Trophoblast cell (in vitro differentiated cells and primary cell): ENCODE results near the gene EPS8L3.
A peak's percentile ranks its signal among the peaks of the same experiment; 100 is the strongest.

Experiments used
- DNase-seq, 2 donors: peaks; one replicate each; pipeline ENCODE4 v3.0.0-alpha.2; 2016
- H2AFZ ChIP-seq: 2 replicates; pipeline ENCODE4 v1.6.1; 2013; ENCODE audit warnings: low read length, moderate library complexity, mild to moderate bottlenecking; ENCODE audit not compliant: insufficient read depth, poor library complexity
- H2AK5ac ChIP-seq: 2 replicates; pipeline ENCODE4 v1.6.1; 2013; ENCODE audit warnings: mild to moderate bottlenecking, low read length
- H2BK120ac ChIP-seq: 2 replicates; pipeline ENCODE4 v1.6.1; 2013; ENCODE audit warnings: low read length, mild to moderate bottlenecking, moderate library complexity; ENCODE audit not compliant: insufficient read depth, poor library complexity
- H2BK12ac ChIP-seq: 2 replicates; pipeline ENCODE4 v1.6.1; 2013; ENCODE audit warnings: mild to moderate bottlenecking, low read length, moderate library complexity
- H2BK5ac ChIP-seq: 2 replicates; pipeline ENCODE4 v1.6.1; 2013; ENCODE audit warnings: low read length, low read depth, moderate library complexity, mild to moderate bottlenecking; ENCODE audit not compliant: poor library complexity
- H3K14ac ChIP-seq: 2 replicates; pipeline ENCODE4 v1.6.1; 2013; ENCODE audit warnings: mild to moderate bottlenecking, low read length
- H3K18ac ChIP-seq: 2 replicates; pipeline ENCODE4 v1.6.1; 2013; ENCODE audit warnings: mild to moderate bottlenecking, low read length
- H3K23ac ChIP-seq: 2 replicates; pipeline ENCODE4 v1.6.1; 2013; ENCODE audit warnings: low read length
- H3K27ac ChIP-seq: 2 replicates; pipeline ENCODE4 v1.5.1; 2013; ENCODE audit warnings: low read depth, mild to moderate bottlenecking, inconsistent platforms, low read length, moderate library complexity
- H3K27me3 ChIP-seq: 2 replicates; pipeline ENCODE4 v1.6.1; 2013; ENCODE audit warnings: inconsistent platforms, mild to moderate bottlenecking, low read length, moderate library complexity; ENCODE audit not compliant: insufficient read depth
- H3K36me3 ChIP-seq, 2 experiments: 1 replicate in 1 of 2; 2 replicates in 1 of 2; pipeline ENCODE4 v1.6.1; 2013; ENCODE audit warnings: low read length in 2 of 2, mild to moderate bottlenecking in 2 of 2, moderate library complexity in 1 of 2; ENCODE audit not compliant: insufficient read depth in 2 of 2, control insufficient read depth in 1 of 2
- H3K4ac ChIP-seq: 2 replicates; pipeline ENCODE4 v1.6.1; 2013; ENCODE audit warnings: low read depth, mild to moderate bottlenecking, low read length, moderate library complexity
- H3K4me1 ChIP-seq, 2 experiments: 1 replicate in 1 of 2; 2 replicates in 1 of 2; pipeline ENCODE4 v1.6.1; 2013; ENCODE audit warnings: low read length in 2 of 2, mild to moderate bottlenecking in 2 of 2, moderate library complexity in 1 of 2; ENCODE audit not compliant: insufficient read depth in 2 of 2, control insufficient read depth in 1 of 2
- H3K4me2 ChIP-seq: 2 replicates; pipeline ENCODE4 v1.6.1; 2013; ENCODE audit warnings: inconsistent platforms, mild to moderate bottlenecking, low read length, moderate library complexity
- H3K4me3 ChIP-seq: 2 replicates; pipeline ENCODE4 v1.5.1; 2013; ENCODE audit warnings: mild to moderate bottlenecking, low read depth, low read length, inconsistent platforms
- H3K79me1 ChIP-seq: one replicate; pipeline ENCODE4 v1.6.1; 2013; ENCODE audit warnings: low read length
- H3K79me2 ChIP-seq: 2 replicates; pipeline ENCODE4 v1.6.1; 2013; ENCODE audit warnings: low read length, mild to moderate bottlenecking; ENCODE audit not compliant: control insufficient read depth, insufficient read depth, poor library complexity
- H3K9ac ChIP-seq: 2 replicates; pipeline ENCODE4 v1.6.1; 2013; ENCODE audit warnings: mild to moderate bottlenecking, low read length
- H3K9me3 ChIP-seq: 2 replicates; pipeline ENCODE4 v1.6.1; 2013; ENCODE audit warnings: low read depth, mild to moderate bottlenecking, control low read depth, inconsistent platforms, low read length; ENCODE audit not compliant: insufficient read depth
- H4K12ac ChIP-seq: 2 replicates; pipeline ENCODE4 v1.6.1; 2013; ENCODE audit warnings: low read depth, mild to moderate bottlenecking, low read length, moderate library complexity
- H4K8ac ChIP-seq: 2 replicates; pipeline ENCODE4 v1.6.1; 2013; ENCODE audit warnings: low read depth, mild to moderate bottlenecking, low read length, moderate library complexity
- H4K91ac ChIP-seq: one replicate; pipeline ENCODE4 v1.6.1; 2013; ENCODE audit warnings: low read depth, mild to moderate bottlenecking, low read length, moderate library complexity
- WGBS: extraction: QIAGEN DNeasy Blood & Tissue Kit; methylation state at CpG from one replicate; pipeline ENCODE4 v1.1.7; 2013; ENCODE audit warnings: missing lambda C conversion rate; ENCODE audit not compliant: insufficient read length, insufficient coverage; ENCODE audit errors: extremely low coverage; 5-methylcytosine and 5-hydroxymethylcytosine counted together

Gene EPS8L3

DNA sequence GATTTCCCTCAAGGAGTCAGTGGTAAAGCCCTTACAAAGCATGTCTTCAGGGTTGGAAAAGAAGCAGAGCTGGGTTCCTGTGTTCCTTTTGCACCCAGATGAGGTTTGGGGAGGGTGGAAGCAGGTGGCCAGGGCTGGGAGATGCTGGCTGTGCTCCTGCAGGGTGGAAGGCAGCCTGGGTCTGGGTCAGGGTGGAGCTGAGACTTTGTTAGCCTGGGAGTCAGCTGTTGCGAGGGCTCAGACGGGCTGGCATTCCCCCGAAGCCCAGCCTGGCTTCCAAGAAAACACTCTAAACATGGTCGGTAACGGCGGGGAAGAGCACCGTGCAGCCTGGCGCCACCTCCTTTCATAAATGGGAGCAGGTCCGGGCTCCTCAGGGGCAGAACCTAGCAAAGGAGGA lies 43.7 kb upstream of the EPS8L3 start:
- no peak overlapping the region for H3K4ac ChIP-seq
- H3K79me1 ChIP-seq: no peaks in the 10 kb centered on the region
- H3K79me2 ChIP-seq: no peaks in the 10 kb centered on the region
- no peak overlapping the region for H3K23ac ChIP-seq
- H4K8ac ChIP-seq: no peak overlapping the region
- H3K4me2 ChIP-seq: no peak overlapping the region
- DNase-seq: no peak
- no peak overlapping the region for H4K91ac ChIP-seq
- H3K18ac ChIP-seq: no peak overlapping the region
- H2AK5ac ChIP-seq: no peak overlapping the region
- no peak overlapping the region for H2BK12ac ChIP-seq
- H3K9me3 ChIP-seq: no peaks in the 10 kb centered on the region
- no peak overlapping the region for H3K27ac ChIP-seq
- H3K14ac ChIP-seq: no peak overlapping the region
- H3K27me3 ChIP-seq: no peaks in the 10 kb centered on the region
- peaks cover 2 to 8% of the 10 kb centered on the region in 2 experiments for H3K4me1 ChIP-seq
- no CpG with 5 or more reads among the region's 9 CpGs for WGBS
- H2BK5ac ChIP-seq: no peak overlapping the region
- H2BK120ac ChIP-seq: no peak overlapping the region
- H2AFZ ChIP-seq: no peak overlapping the region
- no peaks in the 10 kb centered on the region for H3K36me3 ChIP-seq
- H4K12ac ChIP-seq: no peak overlapping the region
- no peak overlapping the region for H3K9ac ChIP-seq
- no peak overlapping the region for H3K4me3 ChIP-seq

DNA sequence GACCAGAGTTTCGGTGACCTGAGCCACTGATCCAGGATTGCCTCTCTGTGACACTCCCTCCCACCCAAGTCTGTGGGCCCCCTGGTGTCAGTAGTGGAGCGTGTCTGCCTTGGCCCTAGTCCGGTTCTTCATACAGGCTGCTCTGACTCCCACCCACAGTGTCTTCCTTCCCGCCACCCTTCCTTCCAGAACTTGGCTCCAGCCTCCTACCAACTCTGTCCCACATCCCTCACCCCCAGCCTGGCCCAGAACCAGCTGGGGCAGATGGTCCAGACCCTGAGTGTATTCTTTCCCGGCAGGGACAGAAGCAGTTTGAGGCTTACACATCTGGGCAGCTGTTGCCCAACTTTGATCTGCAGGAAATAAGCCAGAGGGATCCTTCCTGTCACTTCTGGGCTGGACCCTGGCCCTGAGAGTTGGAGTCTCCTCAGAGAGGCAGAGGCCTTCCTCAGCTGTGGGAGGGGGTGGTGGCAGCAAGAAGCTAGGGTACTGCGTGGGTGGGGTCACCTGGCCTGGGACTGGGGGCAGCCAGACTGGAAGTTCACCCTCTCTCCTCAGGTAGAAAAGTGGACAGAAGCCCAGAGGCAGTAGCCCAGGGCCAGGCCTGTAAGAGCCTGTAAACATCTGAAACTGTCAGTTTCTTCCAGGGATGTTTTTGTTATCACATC lies 43.1 kb upstream of the EPS8L3 start:
- H3K79me1 ChIP-seq: no peaks in the 10 kb centered on the region
- H3K23ac ChIP-seq: no peak overlapping the region
- no CpG with 5 or more reads among the region's 6 CpGs for WGBS

DNA sequence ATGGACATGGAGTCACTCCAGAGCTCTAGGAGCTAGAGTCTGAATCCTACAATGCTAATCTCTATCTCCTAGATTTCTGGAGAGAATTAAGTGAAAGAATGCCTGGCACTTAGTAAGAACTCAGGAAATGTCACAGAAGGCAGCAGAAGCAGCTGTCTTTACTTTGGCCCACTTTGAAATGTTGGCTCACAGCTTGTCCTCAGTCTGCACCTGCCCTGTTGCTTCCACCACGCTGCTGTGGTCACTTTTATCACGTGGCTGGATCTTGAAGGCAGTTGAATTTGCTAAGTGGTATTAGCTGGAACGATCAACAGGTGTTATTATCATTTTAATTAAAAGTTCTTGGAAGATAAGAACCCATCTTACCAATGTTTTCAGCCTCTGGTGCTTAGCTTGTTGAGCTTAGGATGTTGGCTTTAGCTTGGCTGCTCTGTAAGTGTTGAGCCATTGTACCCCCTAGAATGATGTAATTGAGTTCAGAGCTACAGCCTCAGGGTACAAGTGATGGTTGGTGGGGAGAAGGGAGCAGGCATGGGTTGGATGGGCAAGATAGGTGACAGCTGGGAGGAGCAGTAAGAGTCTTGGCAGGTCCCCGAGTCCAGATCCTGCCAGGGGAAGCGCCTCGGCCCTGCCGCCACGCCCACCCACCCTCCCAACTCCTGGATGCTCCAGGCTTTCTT lies 41.9 kb upstream of the EPS8L3 start:
- Histone ChIP-seq H3K4me2 (no peak overlapping the region), H2AFZ (no peak overlapping the region), H2AK5ac (no peak overlapping the region), H4K91ac (no peak overlapping the region), H2BK5ac (no peak overlapping the region), H3K14ac (no peak overlapping the region), H3K9ac (no peak overlapping the region), H3K79me1 (no peaks in the 10 kb centered on the region), H3K18ac (no peak overlapping the region), H3K27me3 (no peaks in the 10 kb centered on the region), H4K8ac (no peak overlapping the region), H3K23ac (no peak overlapping the region), H3K4ac (no peak overlapping the region), H3K36me3 (no peaks in the 10 kb centered on the region), H3K79me2 (no peaks in the 10 kb centered on the region), H3K4me3 (no peak overlapping the region), H4K12ac (no peak overlapping the region), H3K9me3 (no peaks in the 10 kb centered on the region), H3K4me1 (peaks cover 2 to 8% of the 10 kb centered on the region in 2 experiments), H2BK12ac (no peak overlapping the region), H3K27ac (no peak overlapping the region), H2BK120ac (no peak overlapping the region)
- no CpG with 5 or more reads among the region's 8 CpGs for WGBS
- DNase-seq: peak; percentile 57 to 74

More for the DNA sequence above, 43.1 kb upstream of the EPS8L3 start:
- no peaks in the 10 kb centered on the region for H3K27me3 ChIP-seq
- no peak overlapping the region for H3K4me3 ChIP-seq
- H3K36me3 ChIP-seq: no peaks in the 10 kb centered on the region
- no peak overlapping the region for H2BK120ac ChIP-seq
- H2AFZ ChIP-seq: no peak overlapping the region
- H4K8ac ChIP-seq: no peak overlapping the region
- no peak overlapping the region for H3K18ac ChIP-seq
- no peak for DNase-seq
- no peak overlapping the region for H3K4me2 ChIP-seq
- H4K91ac ChIP-seq: no peak overlapping the region
- H2AK5ac ChIP-seq: no peak overlapping the region
- no peaks in the 10 kb centered on the region for H3K79me2 ChIP-seq
- H3K4me1 ChIP-seq: peaks cover 2 to 8% of the 10 kb centered on the region in 2 experiments
- no peaks in the 10 kb centered on the region for H3K9me3 ChIP-seq
- no peak overlapping the region for H3K27ac ChIP-seq
- H3K14ac ChIP-seq: no peak overlapping the region
- no peak overlapping the region for H2BK12ac ChIP-seq
- no peak overlapping the region for H3K9ac ChIP-seq
- H3K4ac ChIP-seq: no peak overlapping the region
- H4K12ac ChIP-seq: no peak overlapping the region
- H2BK5ac ChIP-seq: no peak overlapping the region

DNA sequence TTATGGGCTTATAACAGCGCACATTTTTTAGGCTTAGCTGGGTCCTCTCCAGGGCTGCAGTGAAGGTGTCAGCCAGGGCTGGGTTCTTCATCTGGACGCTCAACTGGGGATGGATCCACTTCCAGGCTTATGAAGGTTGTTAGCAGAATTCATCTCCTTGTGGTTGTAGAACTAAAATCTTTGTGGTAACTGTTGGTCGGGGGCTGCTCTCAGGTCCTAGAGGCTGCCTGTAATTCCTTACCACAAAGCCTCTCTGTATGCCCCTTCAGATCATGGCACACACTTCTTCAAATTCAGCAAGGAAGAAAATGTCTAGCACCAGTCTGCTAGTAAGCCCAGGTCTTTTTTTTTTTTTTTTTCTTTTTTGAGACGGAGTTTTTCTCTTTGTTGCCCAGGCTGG lies 40.9 kb upstream of the EPS8L3 start:
- H2BK5ac ChIP-seq: no peak overlapping the region
- H4K12ac ChIP-seq: no peak overlapping the region
- H3K27me3 ChIP-seq: no peaks in the 10 kb centered on the region
- no peaks in the 10 kb centered on the region for H3K79me2 ChIP-seq
- H4K91ac ChIP-seq: no peak overlapping the region
- no peak overlapping the region for H2BK120ac ChIP-seq
- no peak overlapping the region for H3K4me3 ChIP-seq
- H3K9me3 ChIP-seq: no peaks in the 10 kb centered on the region
- no peak overlapping the region for H2AK5ac ChIP-seq
- H3K27ac ChIP-seq: no peak overlapping the region
- no peaks in the 10 kb centered on the region for H3K79me1 ChIP-seq
- H2AFZ ChIP-seq: no peak overlapping the region
- H3K9ac ChIP-seq: no peak overlapping the region
- H3K4me2 ChIP-seq: no peak overlapping the region
- no peak overlapping the region for H3K4ac ChIP-seq
- no peak overlapping the region for H3K18ac ChIP-seq
- DNase-seq: no peak
- peaks cover 2 to 8% of the 10 kb centered on the region in 2 experiments for H3K4me1 ChIP-seq
- no peaks in the 10 kb centered on the region for H3K36me3 ChIP-seq
- H4K8ac ChIP-seq: no peak overlapping the region
- no peak overlapping the region for H2BK12ac ChIP-seq
- WGBS: no CpG with 5 or more reads among the region's 4 CpGs
- no peak overlapping the region for H3K23ac ChIP-seq
- no peak overlapping the region for H3K14ac ChIP-seq
